K562 (cell line): ENCODE results near the gene ARSK. TPM values are rescaled to one million over a fixed set of nuclear protein-coding genes. Genes with fewer than 3 reads are reported as not detected.
A peak's percentile ranks its signal among the peaks of the same experiment; 100 is the strongest.

Experiments used
- EWSR1 ChIP-seq: fragments of 450-650 bp; IDR thresholded peaks from 2 replicates; pipeline ENCODE4 v1.6.1; 2018; ENCODE audit warnings: borderline replicate concordance, mild to moderate bottlenecking, low read depth, moderate library complexity; ENCODE audit not compliant: partially characterized antibody
- FOXK1 ChIP-seq: sonication (generic); formaldehyde crosslinking; IDR thresholded peaks from 2 replicates; pipeline ENCODE4 v1.8.0; 2022; ENCODE audit warnings: missing genetic modification reagents, mild to moderate bottlenecking, borderline replicate concordance
- KDM5B ChIP-seq: fragments of 200-600 bp; sonication (generic); IDR thresholded peaks from 2 replicates; pipeline ENCODE4 v1.6.1; 2012; ENCODE audit warnings: low read depth, mild to moderate bottlenecking, moderate library complexity, low read length, control low read depth, inconsistent platforms; ENCODE audit not compliant: insufficient replicate concordance
- MAFF ChIP-seq: IDR thresholded peaks from 2 replicates; pipeline ENCODE4 v1.6.1; 2012; ENCODE audit warnings: low read length, improper control_type of control experiment
- NEUROD1 ChIP-seq: fragments of 150-350 bp; IDR thresholded peaks from 2 replicates; pipeline ENCODE4 v1.6.1; 2014; ENCODE audit warnings: borderline replicate concordance, low read length, low read depth; ENCODE audit not compliant: partially characterized antibody
- PREB ChIP-seq: sonication (generic); formaldehyde crosslinking; IDR thresholded peaks from 2 replicates; pipeline ENCODE4 v1.8.1; 2023; ENCODE audit warnings: mild to moderate bottlenecking, missing genetic modification reagents
- TEAD4 ChIP-seq, 2 experiments: sonication (generic) in 1 of 2; formaldehyde crosslinking in 1 of 2; IDR thresholded peaks; 2 replicates each; pipeline versions ENCODE4 v1.6.1 to v1.8.0; 2012 to 2022; ENCODE audit warnings: borderline replicate concordance in 1 of 2, inconsistent platforms in 1 of 2, low read length in 1 of 2, mild to moderate bottlenecking in 1 of 2, missing genetic modification reagents in 1 of 2
- VEZF1 ChIP-seq: fragments of 200-800 bp; sonication (Bioruptor generic); IDR thresholded peaks from 2 replicates; pipeline ENCODE4 v1.6.1; 2017; ENCODE audit warnings: missing genetic modification characterization, missing compliant biosample characterization
- ZHX1 ChIP-seq: fragments of 150-350 bp; conservative IDR thresholded peaks from 2 replicates; pipeline ENCODE4 v1.6.1; 2014; ENCODE audit warnings: low read length
- ZNF398 ChIP-seq: fragments of 250-450 bp; sonication (Bioruptor Pico); IDR thresholded peaks from 2 replicates; pipeline ENCODE4 v1.8.0; 2021; ENCODE audit warnings: moderate library complexity, mild to moderate bottlenecking, inconsistent platforms
- ZNF511 ChIP-seq: sonication (generic); formaldehyde crosslinking; IDR thresholded peaks from 2 replicates; pipeline ENCODE4 v1.8.0; 2022; ENCODE audit warnings: mild to moderate bottlenecking, missing genetic modification reagents
- ZNF639 ChIP-seq, 2 experiments: fragments of 200-800 bp in 1 of 2; sonication (Bioruptor generic) in 1 of 2; sonication (generic) in 1 of 2; formaldehyde crosslinking in 1 of 2; IDR thresholded peaks in 1 of 2; conservative IDR thresholded peaks in 1 of 2; 2 replicates each; pipeline versions ENCODE4 v1.5.0 to v1.6.1; 2016 to 2020; ENCODE audit warnings: missing compliant biosample characterization in 1 of 2, missing genetic modification characterization in 1 of 2, missing genetic modification reagents in 1 of 2
- ZNF644 ChIP-seq: fragments of 200-800 bp; sonication (Bioruptor generic); IDR thresholded peaks from 2 replicates; pipeline ENCODE4 v1.6.1; 2016; ENCODE audit warnings: low read depth, missing genetic modification characterization, missing compliant biosample characterization
- ZNF695 ChIP-seq: fragments of 450-650 bp; formaldehyde crosslinking; IDR thresholded peaks from 2 replicates; pipeline ENCODE4 v1.4.0; 2020; ENCODE audit warnings: mild to moderate bottlenecking, moderate library complexity
- polyA plus RNA-seq, 8 experiments: library from polyadenylated mRNA; depleted of rRNA in 4 of 8; stranded (reverse) in 5 of 8; unstranded in 3 of 8; fragments of >200 nt; fragmentation: Nextera tagmentation in 2 of 8; fragmentation: Illumina TruSeq in 1 of 8; extraction: Ambion mirVana in 2 of 8; extraction: Trizol in 1 of 8; gene quantifications; 2 replicates each; pipeline versions ENCODE4 v1.2.1 to v1.2.3, GENCODE V29; 2011 to 2014; ENCODE audit warnings: inconsistent platforms in 1 of 8, missing spikeins in 1 of 8
- total RNA-seq, 7 experiments: library from RNA; depleted of rRNA in 6 of 7; stranded (reverse); fragments of >200 nt in 6 of 7; fragmentation: Illumina TruSeq in 2 of 7; extraction: Trizol in 2 of 7; gene quantifications; 2 replicates each; pipeline versions ENCODE4 v1.2.1 to v1.2.3, GENCODE V29; 2011 to 2021; ENCODE audit warnings: low replicate concordance in 1 of 7

ARSK gene
- total and polyA plus RNA-seq, 9 of the 15 experiments (the other 6 are each of a cell fraction or from before 2014, with no cell fraction given) = 2.7 to 9.4 (median 7.1) TPM

GRCh38 chr5:95646569-95647431 is 91.9 kb downstream of the ARSK start, which contains the start of gene RFESD (continued):
- TF ChIP-seq ZNF511 (CRISPR knock-in tag) (peak; percentile 70; the same call in 1 of the 2 replicates), MAFF (no peak), ZNF644 (tag) (no peak), ZNF695 (CRISPR knock-in tag) (no peak), FOXK1 (CRISPR knock-in tag) (0 out of 2 replicates have a peak, but pooled peaks have one; percentile 53), ZNF398 (CRISPR knock-in tag) (no peak), PREB (peak; percentile 85; the same call in 1 of the 2 replicates), KDM5B (peak; percentile 56), ZNF639 (CRISPR knock-in tag; conservative IDR thresholded peaks at IDR 0.05 in 1 of 2, IDR thresholded peaks at IDR 0.05 in 1 of 2) (0 out of 4 replicates have a peak, but pooled peaks of 1 of the 2 experiments have one; percentile 17), NEUROD1 (peak; percentile 63), ZHX1 (no peak), EWSR1 (no peak), VEZF1 (peak; percentile 69), TEAD4 (IDR thresholded peaks at IDR 0.05; ENCODE audit: low read length) (0 out of 2 replicates have a peak, but pooled peaks have one; percentile 4), TEAD4 (CRISPR knock-in tag; IDR thresholded peaks at IDR 0.05; ENCODE audit: borderline replicate concordance) (no peak)
